Activated CD4-positive, alpha-beta T cell treated with anti-CD3 and anti-CD28 coated beads, Interleukin-2, amount 50 U/mL, for 1 hour (primary cell): ENCODE data around the gene OXGR1.

Source experiments
- DNase-seq: peaks from one replicate; pipeline ENCODE4 v3.0.0-alpha.2; 2020

The OXGR1 gene

GRCh38 chr13:96958286-96958891 lies 35.9 kb downstream of the OXGR1 start:
- no peak for DNase-seq

GRCh38 chr13:96952595-96952994 lies 41.7 kb downstream of the OXGR1 start:
- no peak for DNase-seq

- no peak for DNase-seq
Observed at GRCh38 chr13:96948127-96948526, 46.1 kb downstream of the OXGR1 start.

GRCh38 chr13:96947343-96947910 lies 46.8 kb downstream of the OXGR1 start:
- DNase-seq, result no peak

GRCh38 chr13:96946709-96947311 lies 47.5 kb downstream of the OXGR1 start:
- no peak for DNase-seq

GRCh38 chr13:96940961-96941360 lies 53.3 kb downstream of the OXGR1 start:
- no peak for DNase-seq

GRCh38 chr13:96935901-96936300 lies 58.4 kb downstream of the OXGR1 start:
- no peak for DNase-seq
